ENCODE measurements around the gene UBE2L6.

The UBE2L6 gene

GRCh38 chr11:57527056-57527631 lies 40.3 kb downstream of the UBE2L6 start:
- FAIRE-seq = peak; percentile 82

- no peak for FAIRE-seq
Measured at GRCh38 chr11:57523419-57523818, 44.1 kb downstream of the UBE2L6 start.

GRCh38 chr11:57521116-57521515 lies 46.4 kb downstream of the UBE2L6 start:
- FAIRE-seq = no peak

GRCh38 chr11:57516061-57516443 lies 51.4 kb downstream of the UBE2L6 start:
- FAIRE-seq = no peak

- FAIRE-seq = no peak
Measured at GRCh38 chr11:57515332-57516060, 52.0 kb downstream of the UBE2L6 start, which contains the start of gene SLC43A1. Gene SLC43A1 (minus strand): TSS chr11:57515702. CDS start chr11:57514111, 1,591 bp downstream.

- FAIRE-seq = no peak
Measured at GRCh38 chr11:57514538-57515331, 52.7 kb downstream of the UBE2L6 start.

GRCh38 chr11:57513911-57514537 lies 53.4 kb downstream of the UBE2L6 start:
- no peak for FAIRE-seq

- FAIRE-seq = no peak
Measured at GRCh38 chr11:57513452-57513795, 54.0 kb downstream of the UBE2L6 start.

GRCh38 chr11:57512646-57513451 lies 54.6 kb downstream of the UBE2L6 start:
- FAIRE-seq = no peak

- FAIRE-seq = no peak
Measured at GRCh38 chr11:57511741-57512430, 55.6 kb downstream of the UBE2L6 start.

GRCh38 chr11:57508341-57509170 lies 58.9 kb downstream of the UBE2L6 start:
- FAIRE-seq = no peak

- FAIRE-seq = no peak
Measured at GRCh38 chr11:57506522-57506921, 61.0 kb downstream of the UBE2L6 start.

- FAIRE-seq = no peak
Measured at GRCh38 chr11:57504511-57504910, 63.0 kb downstream of the UBE2L6 start.

GRCh38 chr11:57502870-57503269 lies 64.6 kb downstream of the UBE2L6 start:
- no peak for FAIRE-seq

- no peak for FAIRE-seq
Measured at GRCh38 chr11:57502376-57502775, 65.1 kb downstream of the UBE2L6 start.

GRCh38 chr11:57501953-57502352 lies 65.5 kb downstream of the UBE2L6 start:
- no peak for FAIRE-seq

All from G401.6 (cell line).